Spleen (tissue), 11 donors: Measurements from ENCODE around the gene R3HDM1. TPM values are rescaled to one million over a fixed set of nuclear protein-coding genes. Genes with fewer than 3 reads are reported as not detected.

ENCODE experiments used
- DNase-seq: peaks from one replicate; pipeline ENCODE4 v3.0.0-alpha.2; 2020
- H3K27ac ChIP-seq, 8 donors: fragments of 200-600 bp; sonication (generic) in 7 of 8; 1 replicate in 4 of 8; 2 replicates in 4 of 8; pipeline versions ENCODE4 v1.5.0 to v1.8.0; 2016 to 2021; ENCODE audit warnings: inconsistent platforms in 4 of 8, mild to moderate bottlenecking in 4 of 8, moderate library complexity in 1 of 8
- H3K27me3 ChIP-seq, 7 donors: fragments of 200-600 bp; sonication (generic) in 6 of 7; replicated peaks in 1 of 7; 1 replicate in 4 of 7; 2 replicates in 3 of 7; pipeline versions ENCODE4 v1.5.0 to v1.8.0; 2016 to 2021; ENCODE audit warnings: inconsistent platforms in 3 of 7, mild to moderate bottlenecking in 1 of 7
- H3K36me3 ChIP-seq, 6 donors: fragments of 200-600 bp; sonication (generic) in 5 of 6; 1 replicate in 4 of 6; 2 replicates in 2 of 6; pipeline versions ENCODE4 v1.5.0 to v1.8.0; 2016 to 2021; ENCODE audit warnings: inconsistent platforms in 2 of 6
- H3K4me1 ChIP-seq, 6 donors: fragments of 200-600 bp; sonication (generic) in 5 of 6; 1 replicate in 3 of 6; 2 replicates in 3 of 6; pipeline versions ENCODE4 v1.5.0 to v1.8.0; 2016 to 2021; ENCODE audit warnings: inconsistent platforms in 3 of 6
- H3K4me3 ChIP-seq, 8 donors: fragments of 200-600 bp; sonication (generic) in 7 of 8; 1 replicate in 4 of 8; 2 replicates in 4 of 8; pipeline versions ENCODE4 v1.5.0 to v1.8.0; 2016 to 2021; ENCODE audit warnings: inconsistent platforms in 4 of 8, mild to moderate bottlenecking in 4 of 8, moderate library complexity in 2 of 8
- H3K9me3 ChIP-seq, 8 donors: fragments of 200-600 bp; sonication (generic) in 7 of 8; 1 replicate in 4 of 8; 2 replicates in 4 of 8; pipeline versions ENCODE4 v1.5.0 to v1.8.0; 2016 to 2021; ENCODE audit warnings: inconsistent platforms in 4 of 8
- CTCF ChIP-seq, 11 experiments: fragments of 200-600 bp in 7 of 11; fragments of 450-650 bp in 4 of 11; sonication (generic) in 4 of 11; IDR thresholded peaks in 8 of 11; conservative IDR thresholded peaks in 3 of 11; 1 replicate in 7 of 11; 2 replicates in 4 of 11; pipeline versions ENCODE4 v1.4.0 to v1.8.0; 2016 to 2021; ENCODE audit warnings: antibody characterized with exemption in 11 of 11, inconsistent platforms in 4 of 11, mild to moderate bottlenecking in 1 of 11
- POLR2A ChIP-seq, 3 donors: fragments of 450-650 bp; IDR thresholded peaks; one replicate each; pipeline ENCODE4 v1.5.1; 2017; ENCODE audit warnings: antibody characterized with exemption in 3 of 3, mild to moderate bottlenecking in 1 of 3
- POLR2AphosphoS5 ChIP-seq, 3 donors: sonication (generic); formaldehyde crosslinking; IDR thresholded peaks; one replicate each; pipeline ENCODE4 v1.5.1; 2017; ENCODE audit warnings: antibody characterized with exemption in 3 of 3
- WGBS, 5 donors: extraction: QIAGEN DNeasy Blood & Tissue Kit in 3 of 5; methylation state at CpG; one replicate each; pipeline versions ENCODE4 v1.1.5 to v1.1.7; 2013 to 2018; 5-methylcytosine and 5-hydroxymethylcytosine counted together
- intact Hi-C: fragments of 100-400 bp; cut with DNase I; formaldehyde crosslinking; loops from one replicate; pipeline ENCODE4 v1.15.0; 2023; ENCODE audit warnings: low total_unique reads
- polyA plus RNA-seq, 3 donors: library from polyadenylated mRNA; stranded (reverse); fragments of 200-250 nt; gene quantifications; one replicate each; pipeline ENCODE4 v1.2.1, GENCODE V29; 2013
- total RNA-seq, 7 donors: library from RNA; depleted of rRNA in 3 of 7; stranded (reverse); fragments of >200 nt in 3 of 7; fragmentation: NEBNext Ultra II Directional in 4 of 7; extraction: Animal tissue kit (Norgen Biotek cat#: 25700) in 4 of 7; gene quantifications; one replicate each; pipeline versions ENCODE4 v1.1.0 to v1.2.1, GENCODE V29; 2016 to 2021
- donor health status: healthy with polysubstance abuse.
- donor health status: DM: no; HTN: no; CAD: no; lungs with moderate emphysema.
- donor health status: DM: no; HTN: no; CAD: no.
- donor health status: Bipolar disorder and iron deficiency.
- donor health status: healthy.
- donor health status: DM: no; HTN: no; CAD: no.
- donor health status: DM: yes; HTN: yes; CAD: no.

R3HDM1 gene
- total and polyA plus RNA-seq, 10 donors: 8.3 to 54.7 (median 30.7) TPM

GRCh38 chr2:135546436-135546835, 15.2 kb downstream of the R3HDM1 start:
- no peaks in the 10 kb centered on the region for H3K27me3 ChIP-seq
- DNase-seq: no peak
- H3K4me3 ChIP-seq: no peak overlapping the region
- no peaks in the 10 kb centered on the region for H3K36me3 ChIP-seq
- H3K4me1 ChIP-seq: no peaks in the 10 kb centered on the region
- intact Hi-C loops: no loop called here
- TF ChIP-seq POLR2A (IDR thresholded peaks at IDR 0.05) (no peak), CTCF (IDR thresholded peaks at IDR 0.05 in 8 of 11, conservative IDR thresholded peaks at IDR 0.05 in 3 of 11) (no peak), POLR2AphosphoS5 (IDR thresholded peaks at IDR 0.05) (no peak)
- no peaks in the 10 kb centered on the region for H3K9me3 ChIP-seq
- H3K27ac ChIP-seq: no peak overlapping the region
- WGBS, 5 donors: 76 to 94% (median 89%) methylated on average over 3 of the region's 3 CpGs

- Histone ChIP-seq H3K27ac (no peak overlapping the region), H3K36me3 (no peaks in the 10 kb centered on the region), H3K4me1 (no peaks in the 10 kb centered on the region), H3K9me3 (no peaks in the 10 kb centered on the region), H3K4me3 (no peak overlapping the region), H3K27me3 (no peaks in the 10 kb centered on the region)
- WGBS, 5 donors: 94 to 97% (median 95%) methylated on average over 3 of the region's 3 CpGs
- TF ChIP-seq POLR2A (IDR thresholded peaks at IDR 0.05) (no peak), CTCF (IDR thresholded peaks at IDR 0.05 in 8 of 11, conservative IDR thresholded peaks at IDR 0.05 in 3 of 11) (no peak), POLR2AphosphoS5 (IDR thresholded peaks at IDR 0.05) (no peak)
- intact Hi-C loops: no loop called here
- DNase-seq: no peak
Observed at GRCh38 chr2:135547311-135547710, 16.0 kb downstream of the R3HDM1 start.

GRCh38 chr2:135551356-135551755, 20.1 kb downstream of the R3HDM1 start:
- Histone ChIP-seq H3K4me1 (no peaks in the 10 kb centered on the region), H3K27ac (no peak overlapping the region), H3K27me3 (no peaks in the 10 kb centered on the region), H3K4me3 (no peak overlapping the region), H3K36me3 (peaks cover 0 to 5% (median 0%) of the 10 kb centered on the region in 6 donors), H3K9me3 (no peaks in the 10 kb centered on the region)
- no peak for DNase-seq
- intact Hi-C loops: no loop called here
- TF ChIP-seq POLR2A (IDR thresholded peaks at IDR 0.05): no peak
- TF ChIP-seq POLR2AphosphoS5 (IDR thresholded peaks at IDR 0.05): no peak
- TF ChIP-seq CTCF (IDR thresholded peaks at IDR 0.05 in 8 of 11, conservative IDR thresholded peaks at IDR 0.05 in 3 of 11): no peak
- 92 to 95% (median 93%) methylated on average over 5 of the region's 5 CpGs for WGBS, 5 donors

- no peak overlapping the region for H3K27ac ChIP-seq
- 96 to 98% (median 97%) methylated on average over 4 of the region's 4 CpGs for WGBS, 5 donors
- H3K4me1 ChIP-seq: no peaks in the 10 kb centered on the region
- DNase-seq: no peak
- intact Hi-C loops: no loop called here
- H3K4me3 ChIP-seq: no peak overlapping the region
- peaks cover 0 to 5% (median 0%) of the 10 kb centered on the region in 6 donors for H3K36me3 ChIP-seq
- H3K9me3 ChIP-seq: no peaks in the 10 kb centered on the region
- no peaks in the 10 kb centered on the region for H3K27me3 ChIP-seq
- TF ChIP-seq CTCF (IDR thresholded peaks at IDR 0.05 in 8 of 11, conservative IDR thresholded peaks at IDR 0.05 in 3 of 11) (no peak), POLR2A (IDR thresholded peaks at IDR 0.05) (no peak), POLR2AphosphoS5 (IDR thresholded peaks at IDR 0.05) (no peak)
Observed at GRCh38 chr2:135552887-135553286, 21.6 kb downstream of the R3HDM1 start.
